ENCODE data around the gene NEU1.

NEU1 gene

DNA sequence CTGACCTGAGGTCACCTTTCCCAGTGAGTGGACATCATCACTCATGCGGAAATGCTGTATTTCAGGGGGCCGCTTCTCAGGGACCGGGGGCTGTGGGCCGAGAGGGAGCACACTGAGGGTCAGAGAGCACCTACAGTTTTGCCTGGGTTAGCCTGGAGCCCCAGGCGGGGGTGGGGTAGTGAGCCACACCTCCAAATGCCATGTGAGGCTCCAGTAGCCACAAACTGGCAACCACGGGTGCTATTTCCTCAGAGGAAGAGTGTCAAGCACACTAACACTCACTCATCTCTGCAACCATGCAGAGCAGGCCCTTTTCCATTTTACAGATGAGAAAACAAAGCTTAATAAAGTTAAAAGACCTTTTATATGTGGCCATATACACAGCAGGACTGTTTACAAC, 30.2 kb upstream of the NEU1 start:
- H3K4me1 ChIP-seq (ENCODE audit: control insufficient read depth, insufficient read depth, low read length): no peaks in the 10 kb centered on the region
- no peak overlapping the region for H3K4me3 ChIP-seq (ENCODE audit: low read depth, low read length)
- peaks cover 73% of the 10 kb centered on the region for H3K36me3 ChIP-seq (ENCODE audit: control insufficient read depth, insufficient read depth, low read length)
- H3K27ac ChIP-seq (ENCODE audit: low read depth, low read length): peak overlapping the region; percentile 14; the same call in 1 of the 2 replicates
- H3K9ac ChIP-seq (ENCODE audit: low read length): no peak overlapping the region
- no peaks in the 10 kb centered on the region for H3K9me3 ChIP-seq (ENCODE audit: control insufficient read depth, insufficient read depth, low read depth, low read length)
- no peaks in the 10 kb centered on the region for H3K27me3 ChIP-seq (ENCODE audit: control insufficient read depth, insufficient read depth, low read length)

- Histone ChIP-seq H3K9me3 (ENCODE audit: control insufficient read depth, insufficient read depth, low read depth, low read length) (no peaks in the 10 kb centered on the region), H3K27me3 (ENCODE audit: control insufficient read depth, insufficient read depth, low read length) (no peaks in the 10 kb centered on the region), H3K9ac (ENCODE audit: low read length) (no peak overlapping the region), H3K4me3 (ENCODE audit: low read depth, low read length) (no peak overlapping the region), H3K4me1 (ENCODE audit: control insufficient read depth, insufficient read depth, low read length) (no peaks in the 10 kb centered on the region), H3K36me3 (ENCODE audit: control insufficient read depth, insufficient read depth, low read length) (peaks cover 84% of the 10 kb centered on the region), H3K27ac (ENCODE audit: low read depth, low read length) (no peak overlapping the region)
Measured at GRCh38 chr6:31889331-31889972, 26.8 kb upstream of the NEU1 start.

DNA sequence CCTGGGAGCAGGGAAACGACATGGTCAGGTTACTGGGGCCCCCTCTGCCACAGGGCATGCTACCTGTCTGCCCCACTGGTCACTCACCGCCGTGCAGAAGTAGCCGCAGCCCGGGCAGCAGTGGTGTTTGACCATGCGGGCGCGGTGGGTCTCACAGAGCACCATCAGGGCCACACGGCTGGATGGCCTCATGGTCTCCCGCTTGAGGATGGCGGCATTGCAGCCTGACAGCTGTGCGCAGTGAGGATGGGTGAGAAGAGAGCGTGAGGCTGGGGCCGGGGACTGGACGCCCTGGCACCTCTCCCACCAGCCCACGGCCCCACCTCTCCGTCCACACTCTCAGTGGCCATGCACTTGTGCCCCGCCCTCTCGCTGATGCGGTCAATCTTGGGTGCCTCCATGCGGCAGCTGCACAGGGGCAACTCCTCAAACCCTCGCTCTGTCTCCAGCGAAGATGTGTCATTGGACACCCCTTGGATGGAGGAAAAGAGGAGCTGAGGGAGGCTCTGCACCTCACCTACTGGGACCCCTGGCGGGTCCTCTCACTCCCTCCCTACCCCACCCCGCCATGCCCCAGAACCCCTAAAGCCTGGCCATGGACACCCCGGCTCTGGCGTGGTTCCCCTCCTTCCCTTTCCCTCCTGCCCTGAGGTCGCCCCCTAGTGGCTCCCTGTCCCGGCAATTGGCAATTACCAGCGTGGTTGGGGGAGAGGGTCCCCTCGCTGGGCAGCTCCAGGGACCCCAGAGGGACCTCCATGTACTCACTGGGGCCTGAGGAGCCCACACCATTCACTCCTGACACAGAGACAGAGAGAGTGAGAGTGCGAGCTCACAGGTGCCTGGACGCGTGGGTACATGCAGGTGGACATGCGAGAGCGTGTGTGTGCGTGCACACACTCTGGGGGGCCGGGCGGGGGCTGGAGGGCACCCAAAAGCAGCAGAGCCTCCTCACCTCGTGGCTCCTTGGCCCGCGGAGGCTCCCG, 25.9 kb upstream of the NEU1 start:
- Histone ChIP-seq H3K9ac (ENCODE audit: low read length) (no peak overlapping the region), H3K9me3 (ENCODE audit: control insufficient read depth, insufficient read depth, low read depth, low read length) (no peaks in the 10 kb centered on the region), H3K27me3 (ENCODE audit: control insufficient read depth, insufficient read depth, low read length) (no peaks in the 10 kb centered on the region), H3K27ac (ENCODE audit: low read depth, low read length) (no peak overlapping the region), H3K36me3 (ENCODE audit: control insufficient read depth, insufficient read depth, low read length) (peaks cover 89% of the 10 kb centered on the region), H3K4me3 (ENCODE audit: low read depth, low read length) (no peak overlapping the region), H3K4me1 (ENCODE audit: control insufficient read depth, insufficient read depth, low read length) (no peaks in the 10 kb centered on the region)

DNA sequence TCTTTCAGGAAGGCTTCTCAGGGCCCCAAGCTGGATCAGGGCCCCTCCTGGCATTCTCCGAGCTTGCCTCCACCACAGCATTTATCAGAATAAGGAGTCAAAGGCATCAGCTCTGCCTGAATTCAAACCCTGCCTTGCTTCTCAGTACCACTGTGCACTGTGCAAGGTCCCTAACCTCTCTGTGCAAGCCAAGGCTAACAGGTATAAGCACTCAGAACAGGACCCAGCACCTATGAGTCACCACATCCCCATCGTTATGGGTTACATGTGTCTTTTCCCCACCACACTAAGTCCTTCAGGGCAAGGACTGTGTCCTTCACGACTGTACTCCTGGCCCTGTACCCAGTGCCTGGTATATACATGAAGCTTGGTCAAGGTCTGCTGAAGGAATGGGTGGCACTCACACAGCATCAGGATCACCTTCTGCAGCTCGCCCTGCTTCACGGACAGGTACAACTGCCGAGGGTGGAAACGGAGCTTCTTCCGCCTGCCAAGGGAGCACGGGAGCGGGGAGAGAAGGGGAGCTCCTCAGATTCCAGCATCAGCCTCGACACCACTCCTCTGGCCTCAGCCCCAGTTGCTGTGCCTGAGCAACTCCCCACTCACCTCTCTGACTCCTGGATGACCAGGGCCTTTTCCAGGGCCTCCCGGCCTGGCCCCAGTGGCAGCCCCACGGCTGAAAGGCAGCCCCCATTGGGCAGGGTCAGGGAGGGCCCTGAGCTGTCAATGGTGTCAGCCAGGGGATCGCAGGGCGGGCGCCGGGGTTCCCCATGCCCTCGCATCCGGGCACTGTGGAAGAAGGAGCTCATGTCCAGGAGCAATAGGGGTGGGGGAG, 24.8 kb upstream of the NEU1 start:
- Histone ChIP-seq H3K36me3 (ENCODE audit: control insufficient read depth, insufficient read depth, low read length) (peaks cover 89% of the 10 kb centered on the region), H3K9ac (ENCODE audit: low read length) (no peak overlapping the region), H3K27ac (ENCODE audit: low read depth, low read length) (no peak overlapping the region), H3K4me1 (ENCODE audit: control insufficient read depth, insufficient read depth, low read length) (no peaks in the 10 kb centered on the region), H3K9me3 (ENCODE audit: control insufficient read depth, insufficient read depth, low read depth, low read length) (no peaks in the 10 kb centered on the region), H3K27me3 (ENCODE audit: control insufficient read depth, insufficient read depth, low read length) (no peaks in the 10 kb centered on the region), H3K4me3 (ENCODE audit: low read depth, low read length) (no peak overlapping the region)

DNA sequence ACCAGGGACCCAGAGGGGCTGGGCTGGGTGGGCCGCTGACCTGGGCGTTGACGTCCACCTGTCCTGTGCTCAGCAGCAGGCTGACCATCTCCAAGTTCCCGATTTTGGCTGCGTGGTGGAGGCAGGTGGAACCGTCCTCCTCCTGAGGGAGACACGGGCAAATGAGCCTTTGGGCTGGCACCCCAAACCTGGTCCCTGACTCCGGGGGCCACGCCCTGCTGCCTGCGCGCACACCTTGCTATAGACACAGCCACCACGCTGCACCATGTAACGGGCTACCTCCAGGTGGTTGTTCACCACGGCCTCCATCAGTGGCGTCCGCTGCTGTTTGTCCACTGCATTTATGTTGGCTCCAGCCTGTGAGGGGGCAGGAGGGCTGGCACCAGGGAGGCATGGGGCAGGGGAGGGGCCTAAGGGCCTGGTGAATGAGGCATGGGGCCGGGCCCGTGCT, 23.9 kb upstream of the NEU1 start:
- H3K4me1 ChIP-seq (ENCODE audit: control insufficient read depth, insufficient read depth, low read length): no peaks in the 10 kb centered on the region
- H3K9ac ChIP-seq (ENCODE audit: low read length): no peak overlapping the region
- H3K36me3 ChIP-seq (ENCODE audit: control insufficient read depth, insufficient read depth, low read length): peaks cover 87% of the 10 kb centered on the region
- no peak overlapping the region for H3K4me3 ChIP-seq (ENCODE audit: low read depth, low read length)
- H3K27me3 ChIP-seq (ENCODE audit: control insufficient read depth, insufficient read depth, low read length): no peaks in the 10 kb centered on the region
- no peaks in the 10 kb centered on the region for H3K9me3 ChIP-seq (ENCODE audit: control insufficient read depth, insufficient read depth, low read depth, low read length)
- H3K27ac ChIP-seq (ENCODE audit: low read depth, low read length): no peak overlapping the region

- Histone ChIP-seq H3K27me3 (ENCODE audit: control insufficient read depth, insufficient read depth, low read length) (no peaks in the 10 kb centered on the region), H3K4me1 (ENCODE audit: control insufficient read depth, insufficient read depth, low read length) (no peaks in the 10 kb centered on the region), H3K27ac (ENCODE audit: low read depth, low read length) (no peak overlapping the region), H3K9me3 (ENCODE audit: control insufficient read depth, insufficient read depth, low read depth, low read length) (no peaks in the 10 kb centered on the region), H3K36me3 (ENCODE audit: control insufficient read depth, insufficient read depth, low read length) (peaks cover 94% of the 10 kb centered on the region), H3K4me3 (ENCODE audit: low read depth, low read length) (no peak overlapping the region), H3K9ac (ENCODE audit: low read length) (no peak overlapping the region)
Measured at GRCh38 chr6:31884528-31885035, 22.0 kb upstream of the NEU1 start.

GRCh38 chr6:31883676-31884075, 21.1 kb upstream of the NEU1 start:
- Histone ChIP-seq H3K36me3 (ENCODE audit: control insufficient read depth, insufficient read depth, low read length) (peaks cover 87% of the 10 kb centered on the region), H3K4me3 (ENCODE audit: low read depth, low read length) (no peak overlapping the region), H3K9me3 (ENCODE audit: control insufficient read depth, insufficient read depth, low read depth, low read length) (no peaks in the 10 kb centered on the region), H3K27me3 (ENCODE audit: control insufficient read depth, insufficient read depth, low read length) (no peaks in the 10 kb centered on the region), H3K27ac (ENCODE audit: low read depth, low read length) (no peak overlapping the region), H3K9ac (ENCODE audit: low read length) (no peak overlapping the region), H3K4me1 (ENCODE audit: control insufficient read depth, insufficient read depth, low read length) (no peaks in the 10 kb centered on the region)

- Histone ChIP-seq H3K4me3 (ENCODE audit: low read depth, low read length) (no peak overlapping the region), H3K27ac (ENCODE audit: low read depth, low read length) (no peak overlapping the region), H3K9ac (ENCODE audit: low read length) (no peak overlapping the region), H3K9me3 (ENCODE audit: control insufficient read depth, insufficient read depth, low read depth, low read length) (no peaks in the 10 kb centered on the region), H3K27me3 (ENCODE audit: control insufficient read depth, insufficient read depth, low read length) (no peaks in the 10 kb centered on the region), H3K36me3 (ENCODE audit: control insufficient read depth, insufficient read depth, low read length) (peaks cover 74% of the 10 kb centered on the region), H3K4me1 (ENCODE audit: control insufficient read depth, insufficient read depth, low read length) (no peaks in the 10 kb centered on the region)
Measured at GRCh38 chr6:31882344-31882743, 19.7 kb upstream of the NEU1 start.

GRCh38 chr6:31881136-31881859, 18.7 kb upstream of the NEU1 start:
- Histone ChIP-seq H3K27me3 (ENCODE audit: control insufficient read depth, insufficient read depth, low read length) (no peaks in the 10 kb centered on the region), H3K4me1 (ENCODE audit: control insufficient read depth, insufficient read depth, low read length) (no peaks in the 10 kb centered on the region), H3K9ac (ENCODE audit: low read length) (no peak overlapping the region)

GRCh38 chr6:31880616-31881015, 18.0 kb upstream of the NEU1 start:
- H3K9ac ChIP-seq (ENCODE audit: low read length): no peak overlapping the region
- no peaks in the 10 kb centered on the region for H3K4me1 ChIP-seq (ENCODE audit: control insufficient read depth, insufficient read depth, low read length)
- H3K27ac ChIP-seq (ENCODE audit: low read depth, low read length): no peak overlapping the region
- H3K9me3 ChIP-seq (ENCODE audit: control insufficient read depth, insufficient read depth, low read depth, low read length): no peaks in the 10 kb centered on the region
- no peaks in the 10 kb centered on the region for H3K27me3 ChIP-seq (ENCODE audit: control insufficient read depth, insufficient read depth, low read length)
- peaks cover 58% of the 10 kb centered on the region for H3K36me3 ChIP-seq (ENCODE audit: control insufficient read depth, insufficient read depth, low read length)
- no peak overlapping the region for H3K4me3 ChIP-seq (ENCODE audit: low read depth, low read length)

More at GRCh38 chr6:31881136-31881859, 18.7 kb upstream of the NEU1 start:
- no peaks in the 10 kb centered on the region for H3K9me3 ChIP-seq (ENCODE audit: control insufficient read depth, insufficient read depth, low read depth, low read length)
- H3K36me3 ChIP-seq (ENCODE audit: control insufficient read depth, insufficient read depth, low read length): peaks cover 63% of the 10 kb centered on the region
- H3K4me3 ChIP-seq (ENCODE audit: low read depth, low read length): no peak overlapping the region
- H3K27ac ChIP-seq (ENCODE audit: low read depth, low read length): no peak overlapping the region

Measured in HUES6 (cell line).